HepG2 (cell line): ENCODE measurements around the gene PLXND1. TPM values are rescaled to one million over a fixed set of nuclear protein-coding genes. Genes with fewer than 3 reads are reported as not detected.

Experiments used
- ATAC-seq: fragments of 200-7000 bp; cut with Tn5 transposase; 3 replicates; pipeline ENCODE4 v1.9.1; 2020; ENCODE audit warnings: mild to moderate bottlenecking, moderate library complexity
- BruUV-seq: library from RNA; stranded (reverse); fragments of 400-500 nt; replicated peaks from 2 replicates; lab custom pipeline; 2021; lab: Mats Ljungman, UMichigan
- CTCF ChIA-PET: fragments of 300-600 bp; formaldehyde crosslinking; extraction: SDS; loops from one replicate; lab custom pipeline; 2021; ENCODE audit warnings: low total read pairs, inconsistent platforms, low intra/inter-chr PET ratio; lab: Yijun Ruan, JAX
- POLR2A ChIA-PET: fragments of 350-600 bp; sonication (Branson Sonifier 250); formaldehyde crosslinking; loops from one replicate; lab custom pipeline; 2020; ENCODE audit warnings: antibody characterized with exemption, inconsistent platforms; lab: Yijun Ruan, JAX
- DNase-seq: peaks from one replicate; pipeline ENCODE4 v3.0.0-alpha.2; 2015; ENCODE audit warnings: low spot score
- FAIRE-seq: peaks from 3 replicates; lab custom pipeline; 2011; peaks lifted over from hg19 to GRCh38; lab: Jason Lieb, UNC
- H2AFZ ChIP-seq: one replicate; pipeline ENCODE4 v1.6.1; 2011; ENCODE audit warnings: low read length, inconsistent platforms
- H3K27ac ChIP-seq: fragments of 300-600 bp; 3 replicates; pipeline ENCODE4 v1.8.0; 2011; ENCODE audit warnings: mixed run types, mild to moderate bottlenecking, mixed read lengths, low read length, inconsistent platforms; ENCODE audit not compliant: insufficient read depth; ENCODE audit errors: extremely low read length
- H3K27me3 ChIP-seq, 2 experiments: fragments of 200-600 bp in 1 of 2; 2 replicates in 1 of 2; 3 replicates in 1 of 2; pipeline versions ENCODE4 v1.6.0 to v1.8.0; 2011; ENCODE audit warnings: low read length in 2 of 2, mild to moderate bottlenecking in 2 of 2, moderate library complexity in 2 of 2, inconsistent platforms in 1 of 2; ENCODE audit not compliant: insufficient read depth in 2 of 2, control insufficient read depth in 1 of 2
- H3K36me3 ChIP-seq, 2 experiments: fragments of 200-600 bp in 1 of 2; replicated peaks in 1 of 2; 2 replicates in 1 of 2; 3 replicates in 1 of 2; pipeline versions ENCODE4 v1.5.1 to v1.8.0; 2011; ENCODE audit warnings: low read length in 2 of 2, inconsistent platforms in 1 of 2; ENCODE audit not compliant: insufficient read depth in 2 of 2, control insufficient read depth in 1 of 2
- H3K4me1 ChIP-seq: 2 replicates; pipeline ENCODE4 v1.5.1; 2012; ENCODE audit warnings: low read length, inconsistent platforms; ENCODE audit not compliant: insufficient read depth
- H3K4me2 ChIP-seq: 2 replicates; pipeline ENCODE4 v1.6.0; 2011; ENCODE audit warnings: low read depth, low read length, inconsistent platforms
- H3K4me3 ChIP-seq, 3 experiments: fragments of 200-600 bp in 1 of 3; sonication (generic), shearing (Covaris generic) in 1 of 3; replicated peaks in 1 of 3; 2 replicates each; pipeline ENCODE4 v1.5.1; 2011 to 2016; ENCODE audit warnings: low read length in 3 of 3, inconsistent platforms in 2 of 3, low read depth in 2 of 3, mild to moderate bottlenecking in 2 of 3, control low read depth in 1 of 3, mixed read lengths in 1 of 3; ENCODE audit not compliant: insufficient read depth in 1 of 3
- H3K79me2 ChIP-seq: one replicate; pipeline ENCODE4 v1.6.1; 2011; ENCODE audit warnings: low read length, inconsistent platforms; ENCODE audit not compliant: insufficient read depth
- H3K9ac ChIP-seq: 2 replicates; pipeline ENCODE4 v1.6.0; 2011; ENCODE audit warnings: mild to moderate bottlenecking, low read depth, low read length, inconsistent platforms; ENCODE audit not compliant: insufficient read depth
- H3K9me3 ChIP-seq: 2 replicates; pipeline ENCODE4 v1.5.1; 2012; ENCODE audit warnings: mild to moderate bottlenecking, low read length
- H4K20me1 ChIP-seq: 2 replicates; pipeline ENCODE4 v1.6.0; 2011; ENCODE audit warnings: inconsistent platforms, mild to moderate bottlenecking, low read length, moderate library complexity; ENCODE audit not compliant: insufficient read depth
- AHDC1 ChIP-seq: sonication (generic); formaldehyde crosslinking; IDR thresholded peaks from 2 replicates; pipeline ENCODE4 v1.5.1; 2020; ENCODE audit warnings: mild to moderate bottlenecking, missing genetic modification reagents, borderline replicate concordance
- MIER2 ChIP-seq: IDR thresholded peaks from 2 replicates; pipeline ENCODE4 v1.6.1; 2016; ENCODE audit warnings: missing biosample characterization, missing genetic modification reagents
- MYNN ChIP-seq: sonication (generic); formaldehyde crosslinking; IDR thresholded peaks from 2 replicates; pipeline ENCODE4 v1.4.0; 2020; ENCODE audit warnings: mild to moderate bottlenecking, low read depth, missing genetic modification reagents
- NFATC3 ChIP-seq: sonication (generic); formaldehyde crosslinking; IDR thresholded peaks from 2 replicates; pipeline ENCODE4 v1.5.1; 2020; ENCODE audit warnings: mild to moderate bottlenecking, missing genetic modification reagents
- UBTF ChIP-seq: sonication (generic); formaldehyde crosslinking; IDR thresholded peaks from 2 replicates; pipeline ENCODE4 v1.4.0; 2020; ENCODE audit warnings: mild to moderate bottlenecking, missing genetic modification reagents
- ZNF766 ChIP-seq: sonication (generic); formaldehyde crosslinking; IDR thresholded peaks from 2 replicates; pipeline ENCODE4 v1.5.0; 2020; ENCODE audit warnings: missing genetic modification reagents, borderline replicate concordance
- WGBS: methylation state at CpG from one replicate; pipeline ENCODE4 v1.1.6; 2017; ENCODE audit warnings: low lambda C conversion rate; 5-methylcytosine and 5-hydroxymethylcytosine counted together
- in situ Hi-C: cut with HindIII; loops from 2 replicates; pipeline ENCODE4 v1.10.0; 2017; ENCODE audit warnings: low pct_unique_long_range_greater_than_20kb; ENCODE audit not compliant: extremely low pct_ligation_motif_present
- intact Hi-C: fragments of 100-400 bp; cut with micrococcal nuclease; formaldehyde crosslinking; loops from one replicate; pipeline ENCODE4 v1.10.0; 2022; ENCODE audit not compliant: unreplicated experiment
- polyA plus RNA-seq, 8 experiments: library from polyadenylated mRNA; depleted of rRNA in 3 of 8; stranded (reverse) in 7 of 8; unstranded in 1 of 8; fragments of >200 nt; fragmentation: Illumina TruSeq in 4 of 8; extraction: Trizol in 4 of 8; gene quantifications; 2 replicates each; pipeline versions ENCODE4 v1.2.1 to v1.2.3, GENCODE V29; 2011 to 2016; ENCODE audit warnings: low read depth in 4 of 8, missing spikeins in 1 of 8, mixed read lengths in 1 of 8; ENCODE audit not compliant: insufficient read depth in 1 of 8
- total RNA-seq, 5 experiments: library from RNA; depleted of rRNA; stranded (reverse); fragments of >200 nt; fragmentation: Illumina TruSeq; extraction: Trizol; gene quantifications; 2 replicates each; pipeline ENCODE4 v1.2.3, GENCODE V29; 2016; ENCODE audit warnings: low read depth in 1 of 5
- TF ChIP-seq, protein P1 (sequence below): sonication (generic); formaldehyde crosslinking; IDR thresholded peaks from 2 replicates; pipeline ENCODE4 v1.5.0; 2020; ENCODE audit warnings: missing genetic modification reagents
- TF ChIP-seq, protein P2 (sequence below): sonication (generic); formaldehyde crosslinking; IDR thresholded peaks from 2 replicates; pipeline ENCODE4 v1.5.1; 2020; ENCODE audit warnings: mild to moderate bottlenecking, missing genetic modification reagents, moderate library complexity

PLXND1 gene
- total and polyA plus RNA-seq, 2 of the 13 experiments (the other 11 are each of a cell fraction or from before 2014, with no cell fraction given) = 15.9 to 42.0 TPM

DNA sequence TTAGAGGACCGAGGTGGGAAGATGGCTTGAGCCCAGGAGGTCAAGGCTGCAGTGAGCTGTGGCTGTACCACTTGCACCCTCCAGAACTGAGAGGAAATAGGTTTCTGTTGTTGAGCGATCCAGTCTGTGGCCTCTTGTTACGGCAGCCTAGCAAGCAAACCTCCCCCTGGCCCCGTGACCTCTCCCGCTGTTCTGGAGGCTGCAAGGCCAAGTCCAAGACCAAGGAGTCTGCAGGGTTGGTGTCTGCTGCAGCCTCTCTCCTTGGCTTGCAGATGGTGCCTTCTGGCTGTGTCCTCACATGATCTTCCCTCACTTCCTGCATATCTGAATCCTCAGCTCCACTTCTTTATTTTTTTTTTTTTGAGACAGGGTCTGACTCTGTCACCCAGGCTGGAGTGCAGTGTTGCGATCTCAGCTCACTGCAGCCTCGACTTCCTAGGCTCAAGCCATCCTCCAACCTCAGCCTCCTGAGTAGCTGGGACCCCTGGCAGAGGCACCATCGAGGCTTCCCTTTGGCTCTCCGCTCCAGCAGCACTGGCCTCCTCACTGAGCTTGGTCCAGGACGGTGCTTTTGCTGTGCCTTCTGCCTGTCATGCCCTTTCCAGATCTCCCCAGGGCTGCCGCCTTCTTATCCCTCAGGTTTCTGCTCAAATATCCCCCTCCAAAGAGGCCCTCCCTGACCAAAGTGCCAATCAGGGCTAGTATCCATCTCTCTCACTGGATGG lies 18.0 kb upstream of the PLXND1 start:
- CTCF ChIA-PET = no interaction called here
- no TSS peak for BruUV-seq
- DNase-seq (no peak), ATAC-seq (no peak), FAIRE-seq (no peak)
- H3K4me2 ChIP-seq = no peak overlapping the region
- H2AFZ ChIP-seq = no peak overlapping the region
- H3K36me3 ChIP-seq = no peaks in the 10 kb centered on the region
- no peaks in the 10 kb centered on the region; a peak in 1 of 5 replicates for H3K27me3 ChIP-seq
- 86% methylated on average over 10 of the region's 11 CpGs for WGBS
- peak overlapping the region; percentile 1 for H3K27ac ChIP-seq
- in situ Hi-C loops = loop anchor here (5.0 kb wide), 2 partner anchors 208 to 308 kb away; no protein-coding TSS in a partner anchor
- H3K4me1 ChIP-seq = peaks cover 80% of the 10 kb centered on the region
- peaks cover 8% of the 10 kb centered on the region for H3K79me2 ChIP-seq
- H4K20me1 ChIP-seq = no peaks in the 10 kb centered on the region
- H3K4me3 ChIP-seq = no peak overlapping the region
- no peak overlapping the region for H3K9ac ChIP-seq
- intact Hi-C loops = loop anchor here (10.0 kb wide), 1 partner anchor 240 kb away; no protein-coding TSS in a partner anchor
- POLR2A ChIA-PET = interaction anchor here (5.4 kb wide), 1 partner anchor 29 kb away, joined by 107 read pairs; no protein-coding TSS in a partner anchor
- no peaks in the 10 kb centered on the region for H3K9me3 ChIP-seq
- TF ChIP-seq MYNN (CRISPR knock-in tag) (no peak), NFATC3 (no peak), UBTF (CRISPR knock-in tag) (no peak), AHDC1 (CRISPR knock-in tag) (no peak), ZNF766 (CRISPR knock-in tag) (no peak), MIER2 (no peak)
- TF ChIP-seq, protein P1, sequence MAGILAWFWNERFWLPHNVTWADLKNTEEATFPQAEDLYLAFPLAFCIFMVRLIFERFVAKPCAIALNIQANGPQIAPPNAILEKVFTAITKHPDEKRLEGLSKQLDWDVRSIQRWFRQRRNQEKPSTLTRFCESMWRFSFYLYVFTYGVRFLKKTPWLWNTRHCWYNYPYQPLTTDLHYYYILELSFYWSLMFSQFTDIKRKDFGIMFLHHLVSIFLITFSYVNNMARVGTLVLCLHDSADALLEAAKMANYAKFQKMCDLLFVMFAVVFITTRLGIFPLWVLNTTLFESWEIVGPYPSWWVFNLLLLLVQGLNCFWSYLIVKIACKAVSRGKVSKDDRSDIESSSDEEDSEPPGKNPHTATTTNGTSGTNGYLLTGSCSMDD (CRISPR knock-in tag) = no peak
- TF ChIP-seq, protein P2, sequence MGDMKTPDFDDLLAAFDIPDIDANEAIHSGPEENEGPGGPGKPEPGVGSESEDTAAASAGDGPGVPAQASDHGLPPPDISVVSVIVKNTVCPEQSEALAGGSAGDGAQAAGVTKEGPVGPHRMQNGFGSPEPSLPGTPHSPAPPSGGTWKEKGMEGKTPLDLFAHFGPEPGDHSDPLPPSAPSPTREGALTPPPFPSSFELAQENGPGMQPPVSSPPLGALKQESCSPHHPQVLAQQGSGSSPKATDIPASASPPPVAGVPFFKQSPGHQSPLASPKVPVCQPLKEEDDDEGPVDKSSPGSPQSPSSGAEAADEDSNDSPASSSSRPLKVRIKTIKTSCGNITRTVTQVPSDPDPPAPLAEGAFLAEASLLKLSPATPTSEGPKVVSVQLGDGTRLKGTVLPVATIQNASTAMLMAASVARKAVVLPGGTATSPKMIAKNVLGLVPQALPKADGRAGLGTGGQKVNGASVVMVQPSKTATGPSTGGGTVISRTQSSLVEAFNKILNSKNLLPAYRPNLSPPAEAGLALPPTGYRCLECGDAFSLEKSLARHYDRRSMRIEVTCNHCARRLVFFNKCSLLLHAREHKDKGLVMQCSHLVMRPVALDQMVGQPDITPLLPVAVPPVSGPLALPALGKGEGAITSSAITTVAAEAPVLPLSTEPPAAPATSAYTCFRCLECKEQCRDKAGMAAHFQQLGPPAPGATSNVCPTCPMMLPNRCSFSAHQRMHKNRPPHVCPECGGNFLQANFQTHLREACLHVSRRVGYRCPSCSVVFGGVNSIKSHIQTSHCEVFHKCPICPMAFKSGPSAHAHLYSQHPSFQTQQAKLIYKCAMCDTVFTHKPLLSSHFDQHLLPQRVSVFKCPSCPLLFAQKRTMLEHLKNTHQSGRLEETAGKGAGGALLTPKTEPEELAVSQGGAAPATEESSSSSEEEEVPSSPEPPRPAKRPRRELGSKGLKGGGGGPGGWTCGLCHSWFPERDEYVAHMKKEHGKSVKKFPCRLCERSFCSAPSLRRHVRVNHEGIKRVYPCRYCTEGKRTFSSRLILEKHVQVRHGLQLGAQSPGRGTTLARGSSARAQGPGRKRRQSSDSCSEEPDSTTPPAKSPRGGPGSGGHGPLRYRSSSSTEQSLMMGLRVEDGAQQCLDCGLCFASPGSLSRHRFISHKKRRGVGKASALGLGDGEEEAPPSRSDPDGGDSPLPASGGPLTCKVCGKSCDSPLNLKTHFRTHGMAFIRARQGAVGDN (CRISPR knock-in tag) = no peak
